Activated T-cell treated with anti-CD3 and anti-CD28 coated beads for 4 hours (primary cell): ENCODE results near the gene SMIM28.
"Not testable (repeated sequence)": the region's sequence is repeated elsewhere in the genome, so short reads cannot be mapped to it uniquely, and the experiment has no call there.

Experiments used
- DNase-seq: peaks from one replicate; pipeline ENCODE4 v3.0.0-alpha.2; 2020

The SMIM28 gene

GRCh38 chr6:138410048-138410735 is 32.5 kb downstream of the SMIM28 start:
- DNase-seq, result no peak

- DNase-seq, result no peak
Observed at GRCh38 chr6:138410972-138411880, 33.5 kb downstream of the SMIM28 start.

- no peak for DNase-seq
Observed at GRCh38 chr6:138415125-138415524, 37.4 kb downstream of the SMIM28 start.

- DNase-seq, result no peak
Observed at GRCh38 chr6:138416206-138416605, 38.5 kb downstream of the SMIM28 start.

GRCh38 chr6:138417493-138418117 is 39.9 kb downstream of the SMIM28 start:
- no peak for DNase-seq

GRCh38 chr6:138418118-138418742 is 40.5 kb downstream of the SMIM28 start:
- DNase-seq, result no peak

GRCh38 chr6:138419766-138420165 is 42.1 kb downstream of the SMIM28 start:
- no peak for DNase-seq

GRCh38 chr6:138420356-138420755 is 42.7 kb downstream of the SMIM28 start:
- DNase-seq, result no peak

- DNase-seq, result no peak
Observed at GRCh38 chr6:138421089-138421488, 43.4 kb downstream of the SMIM28 start.

GRCh38 chr6:138421608-138422007 is 43.9 kb downstream of the SMIM28 start:
- DNase-seq, result no peak

- no peak for DNase-seq
Observed at GRCh38 chr6:138422861-138423260, 45.2 kb downstream of the SMIM28 start.

- DNase-seq, result no peak
Observed at GRCh38 chr6:138424004-138424904, 46.5 kb downstream of the SMIM28 start.

- not testable (repeated sequence) for DNase-seq
Observed at GRCh38 chr6:138425256-138425655, 47.6 kb downstream of the SMIM28 start.

- no peak for DNase-seq
Observed at GRCh38 chr6:138426500-138427123, 48.9 kb downstream of the SMIM28 start.

- DNase-seq, result no peak
Observed at GRCh38 chr6:138427701-138428100, 50.0 kb downstream of the SMIM28 start.

- no peak for DNase-seq
Observed at GRCh38 chr6:138428944-138429598, 51.4 kb downstream of the SMIM28 start.

- no peak for DNase-seq
Observed at GRCh38 chr6:138429761-138430160, 52.1 kb downstream of the SMIM28 start.

- no peak for DNase-seq
Observed at GRCh38 chr6:138430361-138431145, 52.8 kb downstream of the SMIM28 start.

- no peak for DNase-seq
Observed at GRCh38 chr6:138431256-138432062, 53.8 kb downstream of the SMIM28 start.

GRCh38 chr6:138432063-138432356 is 54.3 kb downstream of the SMIM28 start:
- no peak for DNase-seq
